Measurements from ENCODE around the gene SRSF2.
"Not testable (repeated sequence)": the region's sequence is repeated elsewhere in the genome, so short reads cannot be mapped to it uniquely, and the experiment has no call there.

Gene SRSF2

GRCh38 chr17:76737676-76738467 lies 741 bp upstream of the SRSF2 start, which contains the start of gene MFSD11:
Gene MFSD11 (plus strand): TSS chr17:76738119. CDS start chr17:76738353, 234 bp downstream.
- DNase-seq, result peak; percentile 94

DNA sequence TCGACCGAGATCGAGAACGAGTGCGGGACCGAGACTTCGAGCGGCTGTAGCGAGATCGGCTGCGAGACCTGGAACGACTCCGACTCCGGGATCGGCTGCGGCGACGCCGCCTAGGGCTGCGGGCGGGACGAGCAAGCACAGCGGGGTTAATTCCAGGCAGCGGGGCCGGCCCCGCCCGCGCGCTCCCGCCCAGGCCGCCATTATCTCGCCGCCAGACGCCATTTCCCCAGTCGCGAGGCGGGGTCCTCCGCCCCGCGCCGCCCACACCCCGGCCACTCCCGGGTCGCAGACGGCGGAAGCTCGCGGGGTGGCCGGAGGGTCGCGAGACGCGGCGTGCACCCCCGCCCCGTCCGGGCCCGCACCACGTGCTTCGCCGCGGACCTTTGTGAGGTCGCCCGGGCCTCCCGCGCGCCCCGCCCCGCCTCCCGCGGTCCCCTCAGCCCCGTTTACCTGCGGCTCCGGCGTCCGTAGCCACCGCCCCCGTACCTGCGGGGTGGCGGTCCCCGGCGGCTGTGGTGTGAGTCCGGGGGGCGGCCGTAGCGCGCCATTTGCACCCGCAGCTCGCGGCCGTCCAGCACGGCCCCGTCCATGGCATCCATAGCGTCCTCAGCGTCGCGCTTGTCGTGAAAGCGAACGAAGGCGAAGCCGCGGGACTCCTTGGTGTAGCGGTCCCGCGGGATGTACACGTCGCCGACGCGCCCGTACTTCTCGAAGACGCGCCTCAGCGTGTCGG lies 616 bp downstream of the SRSF2 start:
- DNase-seq, result peak; percentile 45

- DNase-seq, result no peak
Observed at GRCh38 chr17:76735586-76736348, 1.4 kb downstream of the SRSF2 start.

- no peak for DNase-seq
Observed at GRCh38 chr17:76735006-76735405, 2.1 kb downstream of the SRSF2 start.

DNA sequence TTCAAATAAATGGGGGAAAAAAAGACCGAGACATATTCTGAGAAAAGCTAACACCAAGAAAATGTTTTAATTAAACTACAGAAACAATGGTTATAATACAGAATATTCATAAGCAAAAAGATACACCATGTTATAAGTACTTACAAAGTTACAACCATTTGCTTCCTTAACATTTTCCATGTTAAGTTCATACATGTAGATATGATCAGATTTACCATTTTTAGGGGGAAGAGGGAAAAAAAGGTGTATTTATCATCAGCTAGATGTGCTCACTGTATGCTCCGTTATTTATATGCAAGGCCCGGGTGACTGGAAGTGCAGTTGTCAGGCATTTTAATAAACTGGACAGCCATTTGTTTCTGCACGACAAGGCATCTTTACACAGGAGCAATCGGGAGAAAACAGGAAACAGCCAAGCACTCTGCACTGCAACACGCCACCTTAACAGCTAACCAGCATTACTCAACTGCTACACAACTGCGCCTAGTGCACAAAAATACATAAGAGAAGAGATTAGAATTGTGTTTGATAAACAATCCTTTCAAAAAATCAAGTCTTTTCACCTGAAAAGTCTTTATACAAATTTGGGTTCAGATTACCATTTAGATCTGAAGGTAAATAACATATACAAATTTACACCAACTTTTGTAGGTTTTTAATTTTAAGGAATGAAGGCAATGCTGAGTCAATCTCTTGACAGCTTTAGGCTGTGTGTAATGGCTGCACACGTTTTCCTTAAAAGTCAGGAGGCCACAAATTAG lies 2.9 kb downstream of the SRSF2 start:
- DNase-seq, result no peak

- DNase-seq, result no peak
Observed at GRCh38 chr17:76733618-76733957, 3.5 kb downstream of the SRSF2 start.

DNA sequence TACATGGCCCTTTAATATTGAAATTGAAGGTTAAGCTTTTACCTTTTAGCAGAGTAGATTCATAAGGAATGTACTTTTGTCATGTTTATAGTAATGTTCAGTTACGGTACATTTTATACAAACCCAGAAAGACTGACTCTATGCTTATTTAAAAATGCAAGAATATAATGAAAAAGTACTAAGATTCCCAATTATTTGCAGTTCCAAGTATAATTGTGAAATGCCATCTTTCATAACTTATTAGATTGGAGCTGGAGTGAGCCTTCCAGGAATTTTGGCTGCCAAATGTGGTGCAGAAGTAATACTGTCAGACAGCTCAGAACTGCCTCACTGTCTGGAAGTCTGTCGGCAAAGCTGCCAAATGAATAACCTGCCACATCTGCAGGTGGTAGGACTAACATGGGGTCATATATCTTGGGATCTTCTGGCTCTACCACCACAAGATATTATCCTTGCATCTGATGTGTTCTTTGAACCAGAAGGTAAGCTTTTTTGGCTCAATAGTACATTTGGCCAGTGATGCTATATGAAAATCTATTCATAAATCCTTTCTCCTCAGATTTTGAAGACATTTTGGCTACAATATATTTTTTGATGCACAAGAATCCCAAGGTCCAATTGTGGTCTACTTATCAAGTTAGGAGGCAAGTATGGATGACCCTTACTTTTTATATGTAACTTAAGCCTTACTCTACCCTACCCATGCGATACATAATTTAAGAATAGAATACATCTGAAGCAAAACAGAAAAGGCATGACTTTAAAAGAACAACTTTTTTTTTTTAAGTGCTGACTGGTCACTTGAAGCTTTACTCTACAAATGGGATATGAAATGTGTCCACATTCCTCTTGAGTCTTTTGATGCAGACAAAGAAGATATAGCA lies 4.2 kb downstream of the SRSF2 start:
- no peak for DNase-seq

- not testable (repeated sequence) for DNase-seq
Observed at GRCh38 chr17:76731800-76732733, 5.1 kb downstream of the SRSF2 start.

GRCh38 chr17:76727745-76728456 lies 9.2 kb downstream of the SRSF2 start:
- no peak for DNase-seq

DNA sequence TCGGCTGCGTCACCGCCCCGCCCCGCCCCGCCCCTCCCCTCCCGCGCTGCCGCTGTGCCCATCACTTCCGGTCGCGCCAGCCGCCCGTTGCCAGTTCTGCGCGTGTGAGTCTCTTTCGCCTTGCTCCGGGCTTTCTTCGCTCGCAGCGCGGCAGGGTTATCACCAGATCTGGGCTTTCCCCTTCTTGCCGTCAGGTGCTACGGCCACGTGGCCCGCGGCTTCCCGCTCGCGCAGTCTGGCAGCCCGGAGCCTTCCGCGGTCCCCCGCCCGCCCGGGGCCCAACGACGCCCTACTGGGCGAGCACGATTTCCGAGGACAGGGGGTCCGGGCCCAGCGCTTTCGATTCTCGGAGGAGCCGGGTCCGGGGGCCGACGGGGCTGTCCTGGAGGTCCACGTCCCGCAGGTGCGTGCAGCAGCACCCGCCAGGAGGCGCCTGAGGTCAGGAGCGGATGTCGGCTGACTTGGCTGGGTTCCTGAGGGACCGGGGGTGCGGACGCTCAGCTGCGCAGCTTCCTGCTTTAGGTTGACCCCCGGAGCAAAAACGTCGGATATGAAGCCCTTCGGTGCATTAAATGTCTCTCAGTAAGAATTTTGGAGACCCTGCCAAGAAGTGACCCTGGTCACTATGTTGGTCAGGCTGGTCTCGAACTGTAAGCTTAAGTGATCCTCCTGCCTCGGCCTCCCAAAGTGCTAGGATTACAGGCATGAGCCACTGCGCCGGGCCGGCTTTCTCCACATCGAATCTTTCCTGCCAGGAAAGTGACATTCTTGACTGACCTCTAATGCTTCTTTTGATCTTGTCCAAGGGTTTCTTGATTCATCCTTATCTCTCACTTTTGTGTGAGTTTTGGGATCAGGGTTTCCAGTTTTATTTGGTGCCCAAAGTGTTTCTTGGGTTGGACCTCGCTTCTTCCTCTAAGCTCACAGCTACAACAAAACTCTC lies 10.1 kb downstream of the SRSF2 start, which contains the start of gene METTL23:
METTL23 (plus strand) TSS at position 64 of the 943 bp plus-strand sequence. CDS start 2,872 bp downstream, outside the sequence.
- DNase-seq, result peak; percentile 50

DNA sequence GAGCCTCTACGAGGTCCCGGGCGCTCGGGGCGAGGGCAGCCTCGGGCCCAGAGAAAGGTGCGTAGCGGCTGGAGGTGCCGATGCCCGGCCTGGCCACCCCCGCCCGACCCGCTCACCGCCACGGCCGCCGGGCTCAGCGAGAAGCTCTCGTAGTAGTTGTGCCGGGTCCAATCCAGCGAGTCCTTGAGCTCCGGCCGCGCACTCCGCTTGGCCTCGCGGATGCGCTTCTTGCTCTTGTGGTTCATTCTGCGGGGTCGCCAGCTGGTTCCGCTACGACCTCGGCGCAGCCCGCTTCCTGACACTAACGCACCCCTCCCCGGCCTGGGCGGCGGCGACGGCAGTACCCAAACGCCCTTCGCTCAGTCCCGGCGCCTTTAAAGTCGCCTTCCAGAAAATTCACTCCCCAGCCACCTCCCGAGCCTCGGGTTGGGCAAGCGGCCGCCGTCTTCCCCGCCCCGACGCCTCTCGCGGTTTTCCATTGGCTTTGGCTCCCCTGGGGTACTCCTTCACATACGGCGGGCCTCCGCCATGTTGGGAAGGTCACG lies 10.8 kb downstream of the SRSF2 start, which contains the start of gene JMJD6:
JMJD6 (minus strand) TSS at position 376 of the 545 bp plus-strand sequence; CDS start at position 245, 131 bp downstream.
- peak; percentile 96 for DNase-seq

DNA sequence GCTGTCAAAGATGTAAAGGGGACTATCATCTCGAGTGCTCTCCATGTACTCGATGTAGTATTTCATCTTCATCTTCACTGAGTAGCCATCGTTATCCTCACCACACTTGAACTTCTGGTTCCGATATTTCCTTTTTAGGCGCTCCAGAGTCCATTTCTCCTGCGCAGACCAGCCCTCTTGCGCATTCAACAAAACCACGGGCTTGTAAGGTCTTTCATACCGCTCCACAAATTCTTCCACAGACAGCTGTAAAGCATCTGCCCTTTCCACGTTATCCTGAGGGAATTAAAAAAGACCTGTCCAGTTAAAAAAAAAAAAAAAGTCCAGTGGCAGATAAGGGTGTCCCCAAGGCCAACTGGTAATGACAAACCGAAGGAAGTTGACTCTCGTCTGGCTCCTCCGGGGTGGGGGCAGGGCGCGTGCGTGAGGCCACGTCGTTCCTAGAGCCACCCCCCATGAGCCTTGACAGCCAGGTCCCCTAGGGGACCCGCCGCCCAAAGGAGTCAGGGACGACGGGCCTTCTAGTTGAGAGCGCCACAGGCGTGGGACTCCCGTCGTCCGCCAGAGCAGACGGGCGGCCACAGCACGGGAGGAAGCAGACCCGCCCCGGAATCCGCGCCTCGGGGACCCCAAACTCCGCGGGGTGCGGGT lies 11.4 kb downstream of the SRSF2 start:
- DNase-seq, result peak; percentile 50

DNA sequence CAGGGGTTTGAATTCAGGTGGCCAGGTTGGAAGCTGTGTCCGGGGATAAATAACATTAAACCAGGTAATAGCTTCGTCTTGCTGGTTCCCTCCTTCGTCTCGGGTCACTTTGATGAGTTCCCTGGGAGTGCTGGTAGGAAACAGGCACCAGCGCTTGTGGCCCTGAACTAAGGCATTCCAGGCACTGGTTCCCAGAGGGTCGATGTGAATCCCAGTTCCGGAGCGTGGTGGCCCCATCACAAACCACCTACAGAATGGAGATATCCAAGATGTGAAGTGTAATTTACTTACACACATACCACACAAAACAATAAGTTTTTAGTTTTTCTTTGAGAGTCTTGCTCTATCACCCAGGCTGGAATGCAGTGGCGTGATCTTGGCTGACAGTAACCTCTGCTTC lies 13.3 kb downstream of the SRSF2 start:
- DNase-seq, result no peak

- not testable (repeated sequence) for DNase-seq
Observed at GRCh38 chr17:76722977-76723376, 14.2 kb downstream of the SRSF2 start.

- no peak for DNase-seq
Observed at GRCh38 chr17:76722279-76722678, 14.9 kb downstream of the SRSF2 start.

GRCh38 chr17:76721463-76721862 lies 15.7 kb downstream of the SRSF2 start:
- no peak for DNase-seq

- DNase-seq, result no peak
Observed at GRCh38 chr17:76720941-76721340, 16.2 kb downstream of the SRSF2 start.

All from NCI-H510A (cell line).